ENCODE results near the gene SLC6A6. TPM values are rescaled to one million over a fixed set of nuclear protein-coding genes. Genes with fewer than 3 reads are reported as not detected.

SLC6A6 gene
- total and polyA plus RNA-seq, 8 donors: 14.0 to 134 (median 20.8) TPM

DNA sequence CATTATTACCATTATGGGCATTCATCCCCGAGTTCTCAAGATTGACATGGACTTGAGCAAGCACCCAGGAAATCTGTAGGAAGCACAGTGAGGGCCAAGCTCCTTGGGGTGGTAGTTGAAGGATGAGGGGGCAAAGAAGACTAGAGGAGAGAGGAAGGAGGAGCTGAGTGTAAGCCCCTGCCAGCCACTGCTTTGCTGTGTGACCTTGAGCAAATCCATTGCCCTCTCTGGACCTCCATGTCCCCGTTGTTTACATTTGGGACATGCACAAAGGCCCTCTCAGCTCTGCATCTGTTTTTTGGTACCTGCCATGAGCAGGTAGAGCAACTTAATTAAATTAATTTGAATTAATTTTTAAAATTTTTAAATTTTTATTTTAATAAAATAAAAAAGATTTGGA, 33.5 kb upstream of the SLC6A6 start:
- Histone ChIP-seq H3K27me3 (peaks cover 0 to 5% of the 10 kb centered on the region in 2 donors), H3K36me3 (no peaks in the 10 kb centered on the region), H3K27ac (no peak overlapping the region), H3K4me1 (peaks cover 17 to 51% of the 10 kb centered on the region in 2 donors), H3K9me3 (no peaks in the 10 kb centered on the region), H3K4me3 (no peak overlapping the region)
- DNase-seq (no peak), ATAC-seq (no peak)
- TF ChIP-seq, protein P1, sequence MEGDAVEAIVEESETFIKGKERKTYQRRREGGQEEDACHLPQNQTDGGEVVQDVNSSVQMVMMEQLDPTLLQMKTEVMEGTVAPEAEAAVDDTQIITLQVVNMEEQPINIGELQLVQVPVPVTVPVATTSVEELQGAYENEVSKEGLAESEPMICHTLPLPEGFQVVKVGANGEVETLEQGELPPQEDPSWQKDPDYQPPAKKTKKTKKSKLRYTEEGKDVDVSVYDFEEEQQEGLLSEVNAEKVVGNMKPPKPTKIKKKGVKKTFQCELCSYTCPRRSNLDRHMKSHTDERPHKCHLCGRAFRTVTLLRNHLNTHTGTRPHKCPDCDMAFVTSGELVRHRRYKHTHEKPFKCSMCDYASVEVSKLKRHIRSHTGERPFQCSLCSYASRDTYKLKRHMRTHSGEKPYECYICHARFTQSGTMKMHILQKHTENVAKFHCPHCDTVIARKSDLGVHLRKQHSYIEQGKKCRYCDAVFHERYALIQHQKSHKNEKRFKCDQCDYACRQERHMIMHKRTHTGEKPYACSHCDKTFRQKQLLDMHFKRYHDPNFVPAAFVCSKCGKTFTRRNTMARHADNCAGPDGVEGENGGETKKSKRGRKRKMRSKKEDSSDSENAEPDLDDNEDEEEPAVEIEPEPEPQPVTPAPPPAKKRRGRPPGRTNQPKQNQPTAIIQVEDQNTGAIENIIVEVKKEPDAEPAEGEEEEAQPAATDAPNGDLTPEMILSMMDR (IDR thresholded peaks at IDR 0.05): no peak
- intact Hi-C loops (cut with DNase I): no loop called here

DNA sequence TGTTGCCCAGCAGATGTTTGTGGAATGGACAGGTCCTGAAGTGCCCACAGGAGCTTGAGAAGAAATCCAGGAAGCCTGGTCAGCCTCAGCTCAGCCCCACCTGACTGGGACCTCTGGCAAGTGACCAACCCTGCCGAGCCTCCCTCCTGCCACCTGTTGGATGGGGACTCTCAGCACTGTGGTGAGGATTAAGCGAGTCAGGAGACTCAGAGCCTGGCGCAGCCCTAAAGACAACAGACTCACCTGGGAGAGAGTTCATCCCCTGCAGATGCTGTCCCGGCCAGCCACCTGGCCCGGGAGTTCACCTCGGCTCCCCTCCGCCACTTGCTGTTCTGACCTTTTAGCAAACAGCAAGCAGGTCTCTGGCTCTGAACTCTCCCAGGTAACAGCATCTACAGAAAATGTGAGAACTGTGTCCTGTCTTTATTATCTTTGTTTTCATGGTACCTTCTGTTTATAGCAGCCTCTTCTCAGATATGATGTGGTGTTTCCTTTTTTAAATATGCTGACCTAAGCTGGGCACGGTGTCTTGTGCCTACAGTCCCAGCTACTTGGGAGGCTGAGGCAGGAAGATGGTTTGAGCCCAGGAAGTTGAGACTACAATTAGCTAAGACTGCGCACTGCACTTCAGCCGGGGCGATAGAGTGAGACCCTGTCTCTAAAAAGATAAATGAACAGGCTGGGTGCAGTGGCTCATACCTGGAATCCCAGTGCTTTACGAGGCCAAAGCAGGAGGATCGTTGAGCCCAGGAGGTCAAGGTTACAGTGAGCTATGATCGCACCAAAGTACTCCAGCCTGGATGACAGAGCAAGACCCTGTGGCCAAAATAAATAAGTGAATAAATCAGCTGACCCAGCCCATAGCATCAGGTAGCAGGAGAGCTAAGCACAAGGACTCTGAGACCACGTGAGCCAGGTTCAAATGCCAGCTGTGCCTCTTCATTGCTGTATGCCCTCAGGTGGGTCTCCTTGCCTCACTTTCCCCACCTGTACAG, 32.4 kb upstream of the SLC6A6 start:
- TF ChIP-seq, protein P1 (IDR thresholded peaks at IDR 0.05): no peak
- Histone ChIP-seq H3K4me1 (peaks cover 17 to 46% of the 10 kb centered on the region in 2 donors), H3K27me3 (peaks cover 0 to 5% of the 10 kb centered on the region in 2 donors), H3K27ac (no peak overlapping the region), H3K9me3 (no peaks in the 10 kb centered on the region), H3K4me3 (no peak overlapping the region), H3K36me3 (no peaks in the 10 kb centered on the region)
- DNase-seq (peak in 2 of 4 donors; percentile 18 to 58), ATAC-seq (peak; percentile 36)
- intact Hi-C loops (cut with DNase I): no loop called here

DNA sequence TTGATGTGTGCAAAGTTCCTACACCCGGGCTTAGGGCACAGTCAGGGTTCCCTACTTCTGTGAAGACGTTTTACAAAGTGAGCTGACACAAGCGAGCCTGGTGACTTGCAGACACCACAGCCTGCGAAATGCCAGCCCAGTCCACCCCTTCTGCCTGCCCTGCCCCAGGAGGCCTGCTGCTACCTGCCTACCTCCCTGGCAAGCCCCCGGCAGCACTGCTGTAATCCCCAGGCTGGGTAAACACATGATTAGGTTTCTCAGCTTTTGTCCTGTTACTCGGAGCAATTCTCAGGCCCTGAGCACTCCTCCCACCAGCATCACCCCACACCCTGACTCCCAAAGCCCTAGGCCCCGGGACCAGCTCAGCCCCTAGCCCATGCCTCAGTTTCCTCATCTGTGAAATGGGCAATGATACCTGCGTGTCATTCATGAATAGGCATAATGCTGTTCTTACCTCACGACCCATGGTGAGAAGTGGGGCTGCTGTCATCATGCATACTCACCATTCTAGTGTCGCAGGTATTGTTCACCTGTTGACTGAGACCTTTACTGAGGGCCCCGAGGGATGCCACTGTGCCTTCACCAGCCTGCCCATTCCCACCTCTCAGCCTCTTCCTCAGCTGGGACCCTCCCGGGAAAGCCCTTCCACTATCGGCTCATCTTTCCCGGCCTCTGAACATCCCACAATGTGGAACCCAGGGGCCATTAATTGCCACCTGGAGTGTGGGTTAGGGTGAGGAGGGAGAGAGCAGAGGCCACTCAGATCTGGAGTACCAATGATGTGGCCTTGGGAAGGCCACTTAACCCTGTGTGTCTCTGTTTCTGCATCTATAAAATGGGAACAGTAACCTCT, 31.5 kb upstream of the SLC6A6 start:
- Histone ChIP-seq H3K4me3 (no peak overlapping the region), H3K36me3 (no peaks in the 10 kb centered on the region), H3K9me3 (no peaks in the 10 kb centered on the region), H3K4me1 (peaks cover 17 to 49% of the 10 kb centered on the region in 2 donors), H3K27ac (peak overlapping the region in 1 of 2 donors; percentile 75), H3K27me3 (peaks cover 0 to 5% of the 10 kb centered on the region in 2 donors)
- TF ChIP-seq, protein P1 (IDR thresholded peaks at IDR 0.05): no peak
- ATAC-seq (no peak), DNase-seq (peak in 1 of 4 donors; percentile 55)
- intact Hi-C loops (cut with DNase I): no loop called here

DNA sequence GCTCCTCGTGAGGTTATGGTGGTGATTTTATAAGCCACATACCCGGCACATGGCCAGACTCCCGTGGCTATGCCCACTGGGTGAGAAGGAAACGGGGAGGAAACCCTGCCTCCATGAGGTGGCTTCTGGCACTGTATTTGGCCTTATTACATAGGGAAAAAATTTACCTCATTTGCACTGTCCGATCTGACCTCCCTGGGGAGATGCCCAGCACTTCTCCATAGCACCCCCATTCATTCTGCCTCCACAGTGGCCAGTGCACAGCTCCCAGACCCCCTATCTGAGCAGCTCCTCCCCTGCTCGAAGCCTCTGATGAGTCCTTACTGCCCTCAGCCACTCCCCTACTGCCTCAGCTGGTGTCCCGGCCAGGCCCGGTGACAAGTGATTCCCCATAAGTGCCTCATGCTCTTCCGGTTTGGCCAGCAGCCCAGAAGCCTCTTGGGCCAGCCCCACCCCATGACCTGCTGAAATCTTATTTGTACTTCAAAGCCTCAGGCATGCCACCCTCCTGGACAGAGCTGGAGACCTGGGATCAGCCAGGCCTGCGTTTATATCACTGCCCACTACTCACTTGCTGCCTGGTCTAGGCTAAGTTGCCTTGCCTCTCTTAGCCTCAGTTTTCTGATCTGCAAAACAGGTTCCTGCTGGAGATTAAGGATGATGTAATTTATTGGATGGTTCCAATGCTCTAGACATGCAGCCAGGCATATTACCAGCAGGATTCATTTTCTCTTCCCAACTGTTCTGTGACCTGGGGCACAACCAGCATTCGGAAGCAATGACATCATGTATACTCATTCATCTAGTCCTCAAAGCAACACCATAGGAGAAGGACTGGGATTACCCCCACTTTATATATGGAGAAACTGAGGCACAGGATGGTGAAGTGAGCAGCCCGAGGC, 30.6 kb upstream of the SLC6A6 start:
- DNase-seq (peak; percentile 51 to 94 (median 88)), ATAC-seq (peak; percentile 82)
- intact Hi-C loops (cut with DNase I): no loop called here
- Histone ChIP-seq H3K36me3 (no peaks in the 10 kb centered on the region), H3K27ac (peak overlapping the region; percentile 47 to 75), H3K27me3 (peaks cover 0 to 5% of the 10 kb centered on the region in 2 donors), H3K4me1 (peaks cover 17 to 58% of the 10 kb centered on the region in 2 donors), H3K4me3 (no peak overlapping the region), H3K9me3 (no peaks in the 10 kb centered on the region)
- TF ChIP-seq, protein P1 (IDR thresholded peaks at IDR 0.05): no peak
